HG03097 (cell line): ENCODE data around the gene TMEM100.
"Not testable (repeated sequence)": the region's sequence is repeated elsewhere in the genome, so short reads cannot be mapped to it uniquely, and the experiment has no call there.

Experiments
- ATAC-seq: cut with Tn5 transposase; IDR thresholded peaks from one replicate; pipeline ENCODE4 v1.9.1; 2021; ENCODE audit not compliant: unreplicated experiment, low FRiP score

The TMEM100 gene

DNA sequence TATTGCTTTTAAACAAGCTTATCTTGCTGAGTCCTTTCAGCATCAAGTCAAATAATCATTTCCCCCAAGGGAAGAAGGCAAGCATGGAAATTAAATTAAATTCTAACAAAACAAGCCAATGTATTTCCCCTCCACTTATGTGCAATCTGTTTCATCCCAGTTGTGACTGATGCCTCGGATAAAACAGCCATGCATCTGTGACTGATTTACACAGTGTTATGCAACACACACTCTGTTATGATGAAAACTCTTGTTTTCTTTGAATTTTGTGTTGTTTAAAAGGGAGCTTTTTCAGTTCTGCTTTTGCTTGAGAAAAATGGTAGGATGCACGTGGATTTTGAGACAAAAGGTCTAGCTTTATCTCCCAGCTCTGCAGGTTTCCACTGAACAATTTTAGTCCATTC lies 32.6 kb downstream of the TMEM100 start:
- no peak for ATAC-seq

DNA sequence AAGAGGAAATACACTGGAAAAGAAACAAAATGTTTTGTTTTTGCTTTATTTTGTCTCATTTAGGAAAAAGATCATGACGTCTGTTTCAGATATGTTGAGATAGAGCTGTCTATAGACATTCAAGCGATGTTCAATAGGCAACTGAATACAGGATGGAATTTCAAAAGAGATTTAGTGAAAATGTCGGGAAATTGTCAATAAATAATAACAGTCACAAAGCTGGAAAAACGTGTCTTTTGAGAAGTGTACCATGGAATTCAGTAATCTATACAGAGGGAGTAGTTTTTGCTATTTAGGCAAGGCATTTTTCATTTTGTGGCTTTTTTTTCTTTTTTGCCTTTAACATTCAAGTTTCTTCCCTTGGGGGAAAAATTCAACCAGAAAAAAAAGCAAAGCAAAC lies 33.0 kb downstream of the TMEM100 start:
- ATAC-seq = no peak

DNA sequence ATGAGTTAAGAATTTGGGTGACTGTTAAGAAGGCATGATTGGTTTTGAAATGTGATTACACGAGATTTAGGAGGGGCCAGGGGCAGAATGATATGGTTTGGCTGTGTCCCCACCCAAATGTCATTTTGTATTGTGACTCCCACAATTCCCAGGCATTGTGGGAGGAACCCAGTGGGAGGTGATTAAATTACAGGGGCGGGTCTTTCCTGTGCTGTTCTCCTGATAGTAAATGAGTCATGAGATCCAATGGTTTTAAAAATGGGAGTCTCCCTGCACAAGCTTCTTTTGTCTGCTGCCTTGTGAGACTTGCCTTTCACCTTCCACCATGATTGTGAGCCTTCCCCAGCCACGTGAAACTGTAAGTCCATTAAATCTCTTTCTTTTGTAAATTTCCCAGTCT lies 34.6 kb downstream of the TMEM100 start:
- ATAC-seq = no peak

DNA sequence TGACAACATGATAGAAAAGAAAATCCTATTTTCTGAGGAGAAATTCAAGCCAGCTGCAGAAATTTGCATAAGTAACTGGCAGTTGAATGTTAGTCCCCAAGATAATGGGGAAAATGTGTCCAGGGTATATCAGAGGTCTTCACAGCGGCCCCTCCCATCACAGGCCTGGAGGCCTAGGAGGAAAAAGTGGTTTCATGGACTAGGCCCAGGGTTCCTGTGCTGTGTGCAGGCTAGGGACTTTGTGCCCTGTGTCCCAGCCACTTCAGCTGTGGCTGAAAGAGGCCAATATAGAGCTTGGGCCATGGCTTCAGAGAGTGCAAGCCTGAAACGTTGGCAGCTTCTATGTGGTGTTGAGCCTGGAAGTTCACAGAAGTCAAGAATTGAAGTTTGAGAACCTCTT lies 35.6 kb downstream of the TMEM100 start:
- ATAC-seq = no peak

DNA sequence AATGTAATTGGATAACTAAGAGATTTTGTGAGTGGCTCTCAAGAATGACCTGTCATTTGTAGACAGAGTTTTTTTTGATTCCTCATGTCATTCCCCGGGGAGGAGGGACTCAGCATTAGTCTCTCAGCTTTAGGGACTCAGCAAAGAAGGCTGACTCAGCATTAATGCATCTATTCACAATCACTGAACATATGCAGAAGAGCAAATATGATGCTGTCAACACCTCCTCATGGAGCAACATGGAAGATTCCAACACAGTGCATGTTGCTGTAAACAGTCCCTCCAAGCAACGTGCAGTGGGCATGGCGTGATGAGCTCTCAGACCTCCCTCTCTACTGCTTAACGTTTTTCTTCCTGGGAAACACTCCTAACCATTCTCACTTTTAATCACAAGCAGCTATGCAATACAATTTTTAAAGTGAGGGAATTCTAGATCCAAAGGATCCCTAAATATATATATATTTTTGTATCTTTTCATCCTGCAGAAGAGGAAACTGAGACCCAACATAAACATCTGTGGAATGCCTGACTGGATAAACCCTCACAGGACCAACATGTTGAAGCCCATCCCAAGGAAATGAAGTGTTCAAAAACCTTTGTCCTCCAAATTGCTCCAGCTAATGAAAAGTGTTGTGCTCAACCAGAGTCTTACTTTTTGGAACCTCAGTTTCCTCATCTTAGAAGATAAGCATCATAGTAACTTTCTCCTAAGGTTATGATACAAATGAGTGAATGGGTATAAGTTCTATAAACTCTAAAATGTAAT lies 38.9 kb downstream of the TMEM100 start:
- no peak for ATAC-seq

DNA sequence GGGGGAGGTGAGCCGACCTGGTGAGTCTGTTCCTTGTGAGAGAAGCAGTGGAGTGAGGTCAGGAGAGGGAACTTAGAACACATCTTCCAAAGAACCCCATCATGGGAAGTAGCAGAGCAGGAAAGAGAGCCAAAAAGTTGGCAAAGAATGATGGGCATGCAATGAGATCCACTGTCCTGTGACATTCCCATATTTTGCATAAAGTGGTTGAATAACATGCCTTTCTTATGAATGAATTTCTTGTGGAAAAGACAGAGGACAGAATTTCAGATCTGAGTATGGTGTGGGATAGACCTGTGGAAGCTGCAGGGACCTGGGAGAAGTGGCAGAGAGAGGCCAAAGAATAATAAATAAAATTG lies 41.3 kb downstream of the TMEM100 start:
- no peak for ATAC-seq

DNA sequence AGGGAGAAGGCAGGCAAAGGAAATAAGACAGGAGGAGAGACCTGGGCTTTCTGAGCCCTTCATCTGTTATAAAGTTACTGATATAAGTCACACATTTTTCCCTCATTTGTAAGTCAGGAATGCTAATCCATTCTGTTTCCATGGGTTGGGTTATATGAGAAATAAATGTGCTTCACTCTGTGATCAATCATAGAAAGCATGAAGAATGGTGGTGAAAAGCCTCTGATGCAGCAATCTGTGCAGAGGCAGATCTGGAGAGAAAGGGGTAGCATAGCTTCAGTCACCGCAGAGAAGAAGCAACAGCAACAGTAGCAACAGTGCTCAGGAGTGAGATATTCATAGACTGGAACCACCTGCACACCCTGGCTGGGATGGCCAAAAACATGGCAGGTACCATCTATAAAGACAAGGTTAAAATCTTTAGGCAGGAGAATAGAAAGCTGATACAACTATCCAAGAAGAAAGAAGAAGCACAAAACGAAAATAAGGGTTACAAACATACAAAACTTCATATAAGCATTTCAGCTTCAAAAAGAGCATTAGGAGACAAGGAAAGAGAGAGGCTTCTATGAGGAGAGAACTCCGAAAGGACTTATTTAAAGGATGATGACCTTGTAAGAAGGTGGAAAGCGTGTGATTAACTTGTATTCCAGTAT lies 41.9 kb downstream of the TMEM100 start:
- ATAC-seq = no peak

DNA sequence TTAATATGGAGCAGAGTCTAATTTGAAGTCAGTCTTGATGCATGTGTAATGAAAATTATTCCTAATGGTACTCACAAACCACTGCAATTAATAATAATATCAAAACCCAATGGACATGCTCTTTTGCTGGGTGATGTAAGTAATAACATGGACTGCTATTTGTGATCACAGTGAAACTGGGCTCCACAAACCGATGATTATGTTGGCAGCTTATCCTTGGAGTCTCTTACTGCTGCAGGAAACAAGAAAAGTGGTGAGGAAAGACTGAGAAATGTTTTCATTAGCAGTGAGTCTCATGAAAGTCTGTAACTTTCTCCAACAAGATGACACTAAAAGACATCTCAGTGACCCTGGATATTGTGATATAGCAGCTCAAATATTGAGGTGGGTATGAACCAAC lies 45.2 kb downstream of the TMEM100 start:
- no peak for ATAC-seq

DNA sequence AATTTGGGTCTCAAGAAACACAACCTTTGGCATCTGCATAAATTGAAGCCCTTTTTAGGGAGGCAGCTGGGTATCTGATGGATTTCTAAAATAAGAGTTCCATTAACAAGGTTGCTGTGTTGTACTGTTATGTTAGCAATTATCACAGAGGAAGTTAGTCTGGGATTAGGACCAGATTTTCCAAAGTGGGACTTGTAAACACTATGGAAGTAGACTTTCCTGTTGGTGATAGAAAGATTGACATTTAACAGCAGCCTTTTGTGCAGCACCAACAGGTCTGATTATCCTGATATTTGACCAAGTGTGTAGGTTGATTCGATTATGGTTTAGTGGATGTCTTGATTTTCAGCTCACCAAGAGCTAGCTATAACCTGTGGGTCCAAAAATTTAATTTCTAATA lies 46.4 kb downstream of the TMEM100 start:
- ATAC-seq = no peak

DNA sequence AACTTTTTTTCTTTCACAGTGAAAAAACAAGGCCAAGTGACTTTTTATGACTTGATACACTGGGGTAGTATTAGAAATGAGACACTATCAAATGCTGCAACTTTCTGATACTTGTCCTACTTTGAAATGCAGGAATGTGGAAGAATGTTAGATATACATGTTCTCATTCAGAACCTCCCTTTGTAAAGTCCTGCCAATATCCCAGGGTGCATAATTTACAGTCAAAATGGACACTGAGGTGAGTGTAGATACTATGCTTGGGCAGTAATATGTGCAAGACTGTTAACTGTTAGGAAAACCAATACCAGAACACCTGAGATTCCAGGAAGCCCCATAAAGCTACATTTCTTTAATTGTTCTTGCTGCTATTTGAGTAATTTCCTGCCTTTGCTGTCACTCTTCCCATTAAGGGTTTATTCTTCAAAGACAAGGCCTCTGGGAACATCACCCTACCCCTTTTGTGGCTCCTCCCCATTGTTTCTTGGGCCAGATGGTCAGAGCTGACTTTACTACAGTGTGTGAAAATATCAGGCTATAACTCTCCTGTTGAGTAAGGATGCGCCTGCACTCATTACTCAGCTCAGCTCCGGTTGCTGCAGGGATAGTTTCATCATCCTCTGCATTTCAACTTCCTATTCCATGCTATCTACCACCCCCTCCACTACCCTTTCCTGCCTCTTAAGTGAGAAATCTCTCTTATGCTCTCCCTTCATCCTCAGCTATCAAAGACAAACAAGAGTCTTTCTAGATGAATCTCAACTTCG lies 48.7 kb downstream of the TMEM100 start:
- no peak for ATAC-seq

DNA sequence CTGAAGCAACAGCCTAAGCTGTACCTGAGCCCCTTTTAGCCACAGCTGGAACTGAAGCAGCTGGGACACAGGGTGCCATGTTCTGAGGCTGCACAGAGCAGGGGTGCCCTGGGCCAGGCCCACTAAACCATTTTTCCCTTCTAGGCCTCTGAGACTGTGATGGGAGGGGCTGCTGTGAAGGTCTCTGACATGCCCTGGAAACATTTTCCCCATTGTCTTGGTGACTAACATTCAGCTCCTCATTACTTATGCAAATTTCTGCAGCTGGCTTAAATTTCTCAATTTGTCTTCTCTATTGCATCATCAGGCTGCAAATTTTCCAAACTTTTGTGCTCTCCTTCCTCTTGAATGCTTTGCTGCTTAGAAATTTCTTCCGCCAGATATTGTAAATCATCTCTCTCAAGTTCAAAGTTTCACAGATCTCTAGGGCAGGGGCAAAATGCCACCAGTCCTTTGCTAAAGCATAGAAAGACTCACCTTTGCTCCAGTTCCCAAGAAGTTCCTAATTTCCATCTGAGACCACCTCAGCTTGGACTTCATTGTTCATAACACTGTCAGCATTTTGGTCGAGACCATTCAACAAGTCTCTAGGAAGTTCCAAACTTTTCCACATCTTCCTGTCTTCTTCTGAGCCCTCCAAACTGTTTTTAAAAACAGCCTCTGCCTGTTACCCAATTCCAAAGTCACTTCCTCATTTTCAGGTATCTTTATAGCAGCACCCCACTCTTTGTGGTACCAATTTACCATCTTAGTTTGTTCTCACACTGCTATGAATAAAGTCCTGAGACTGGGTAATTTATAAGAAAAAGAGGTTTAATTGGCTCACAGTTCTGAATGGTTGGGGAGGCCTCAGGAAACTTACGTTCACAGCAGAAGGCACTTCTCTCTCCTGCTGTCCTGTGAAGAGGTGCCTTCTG lies 49.8 kb downstream of the TMEM100 start:
- ATAC-seq = no peak

DNA sequence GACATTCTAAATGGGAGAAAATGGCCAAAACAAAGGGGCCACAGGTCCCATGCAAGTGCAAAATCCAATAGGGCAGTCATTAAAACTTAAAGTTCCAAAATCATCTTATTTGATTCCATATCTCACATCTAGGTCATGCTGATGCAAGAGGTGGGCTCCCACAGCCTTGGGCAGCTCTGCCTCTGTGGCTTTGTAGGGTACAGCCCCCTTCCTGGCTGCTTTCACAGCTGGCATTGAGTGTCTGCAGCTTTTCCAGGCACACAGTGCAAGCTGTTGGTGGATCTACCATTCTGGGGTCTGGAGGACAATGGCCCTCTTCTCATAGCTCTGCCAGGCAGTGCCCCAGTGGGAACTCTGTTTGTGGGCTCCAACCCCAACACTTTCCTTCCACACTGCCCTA lies 50.7 kb downstream of the TMEM100 start:
- not testable (repeated sequence) for ATAC-seq
